H1 (cell line): ENCODE results near the gene ATAT1. TPM values are rescaled to one million over a fixed set of nuclear protein-coding genes. Genes with fewer than 3 reads are reported as not detected.
A peak's percentile ranks its signal among the peaks of the same experiment; 100 is the strongest.

Source experiments
- CTCF ChIA-PET: fragments of 300-600 bp; sonication (Branson Sonifier 250); formaldehyde crosslinking; loops from one replicate; lab custom pipeline; 2021; ENCODE audit not compliant: partially characterized antibody; lab: Charles Lee
- POLR2A ChIA-PET: fragments of 300-600 bp; sonication (Branson Sonifier 250); formaldehyde crosslinking; loops from one replicate; lab custom pipeline; 2021; ENCODE audit warnings: inconsistent platforms; ENCODE audit not compliant: partially characterized antibody; lab: Charles Lee
- DNase-seq, 2 experiments: peaks; one replicate each; pipeline versions ENCODE4 v3.0.0 to v3.0.0-alpha.2; 2010 to 2022; ENCODE audit warnings: low spot score in 2 of 2, low read depth in 1 of 2, mixed read lengths in 1 of 2
- FAIRE-seq: peaks from 2 replicates; lab custom pipeline; 2011; peaks lifted over from hg19 to GRCh38; lab: Jason Lieb, UNC
- H2AFZ ChIP-seq: 2 replicates; pipeline ENCODE4 v1.8.1; 2012; ENCODE audit warnings: low read length, inconsistent platforms
- H2AK5ac ChIP-seq: 2 replicates; pipeline ENCODE4 v1.6.1; 2013; ENCODE audit warnings: low read depth, low read length
- H2BK120ac ChIP-seq: replicated peaks from 2 replicates; pipeline ENCODE3; 2013; ENCODE audit warnings: low read depth, low read length, inconsistent platforms
- H2BK12ac ChIP-seq: 2 replicates; pipeline ENCODE4 v1.6.1; 2013; ENCODE audit warnings: low read depth, low read length
- H2BK15ac ChIP-seq: 2 replicates; pipeline ENCODE4 v1.6.1; 2013; ENCODE audit warnings: low read length
- H2BK20ac ChIP-seq: 2 replicates; pipeline ENCODE4 v1.6.1; 2013; ENCODE audit warnings: low read length
- H2BK5ac ChIP-seq: 2 replicates; pipeline ENCODE4 v1.6.1; 2013; ENCODE audit warnings: low read depth, low read length
- H3K14ac ChIP-seq: 2 replicates; pipeline ENCODE4 v1.6.1; 2013; ENCODE audit warnings: inconsistent platforms; ENCODE audit not compliant: insufficient read length
- H3K18ac ChIP-seq: 2 replicates; pipeline ENCODE4 v1.6.1; 2013; ENCODE audit warnings: low read length; ENCODE audit errors: extremely low read depth
- H3K23ac ChIP-seq: 2 replicates; pipeline ENCODE4 v1.6.1; 2013; ENCODE audit warnings: inconsistent platforms; ENCODE audit not compliant: insufficient read length
- H3K23me2 ChIP-seq: 2 replicates; pipeline ENCODE4 v1.6.1; 2013; ENCODE audit warnings: low read depth, low read length
- H3K27ac ChIP-seq: 2 replicates; pipeline ENCODE4 v1.6.1; 2011; ENCODE audit warnings: low read depth, low read length, inconsistent platforms
- H3K27me3 ChIP-seq, 4 experiments: replicated peaks in 1 of 4; 1 replicate in 1 of 4; 2 replicates in 3 of 4; pipeline versions ENCODE4 v1.6.1 to v1.8.1; 2011 to 2013; ENCODE audit warnings: low read length in 3 of 4, mild to moderate bottlenecking in 3 of 4, inconsistent platforms in 2 of 4, mixed read lengths in 2 of 4, moderate library complexity in 1 of 4; ENCODE audit not compliant: control insufficient read depth in 3 of 4, insufficient read depth in 3 of 4; ENCODE audit errors: extremely low read depth in 1 of 4
- H3K36me3 ChIP-seq, 4 experiments: 2 replicates each; pipeline versions ENCODE4 v1.6.1 to v1.8.1; 2011 to 2013; ENCODE audit warnings: mild to moderate bottlenecking in 4 of 4, low read length in 3 of 4, moderate library complexity in 2 of 4, control low read depth in 1 of 4, inconsistent platforms in 1 of 4; ENCODE audit not compliant: insufficient read depth in 4 of 4, control insufficient read depth in 2 of 4
- H3K4ac ChIP-seq: replicated peaks from 2 replicates; pipeline ENCODE3; 2013; ENCODE audit warnings: low read length, low read depth, mixed read lengths, inconsistent platforms; ENCODE audit not compliant: insufficient read length
- H3K4me1 ChIP-seq, 4 experiments: replicated peaks in 1 of 4; 1 replicate in 1 of 4; 2 replicates in 3 of 4; pipeline versions ENCODE4 v1.6.1 to v1.8.1; 2011 to 2013; ENCODE audit warnings: low read length in 3 of 4, inconsistent platforms in 2 of 4, mixed read lengths in 1 of 4; ENCODE audit not compliant: insufficient read depth in 4 of 4, control insufficient read depth in 3 of 4
- H3K4me2 ChIP-seq, 2 experiments: 2 replicates each; pipeline versions ENCODE4 v1.6.1 to v1.8.1; 2011 to 2013; ENCODE audit warnings: low read depth in 2 of 2, low read length in 2 of 2, control low read depth in 1 of 2, inconsistent platforms in 1 of 2, mild to moderate bottlenecking in 1 of 2; ENCODE audit not compliant: insufficient read depth in 1 of 2
- H3K4me3 ChIP-seq, 4 experiments: fragments of 200-600, 300-600 bp in 1 of 4; sonication (generic), shearing (Covaris generic), sonication (Bioruptor Twin) in 1 of 4; 2 replicates each; pipeline versions ENCODE4 v1.5.1 to v1.8.1; 2011 to 2016; ENCODE audit warnings: low read length in 4 of 4, low read depth in 3 of 4, control low read depth in 2 of 4, inconsistent platforms in 2 of 4, mild to moderate bottlenecking in 2 of 4, mixed read lengths in 1 of 4, moderate library complexity in 1 of 4; ENCODE audit not compliant: insufficient read depth in 2 of 4; ENCODE audit errors: extremely low read depth in 1 of 4
- H3K56ac ChIP-seq: replicated peaks from 2 replicates; pipeline ENCODE3; 2013; ENCODE audit warnings: low read depth, mild to moderate bottlenecking, mixed read lengths, low read length, inconsistent platforms; ENCODE audit not compliant: insufficient read length
- H3K79me1 ChIP-seq: 2 replicates; pipeline ENCODE4 v1.6.1; 2013; ENCODE audit warnings: low read depth, low read length, control low read depth
- H3K79me2 ChIP-seq, 2 experiments: 2 replicates each; pipeline versions ENCODE4 v1.6.1 to v1.8.1; 2012 to 2013; ENCODE audit warnings: low read length in 2 of 2, mild to moderate bottlenecking in 2 of 2, inconsistent platforms in 1 of 2; ENCODE audit not compliant: insufficient read depth in 2 of 2, control insufficient read depth in 1 of 2
- H3K9ac ChIP-seq, 4 experiments: replicated peaks in 1 of 4; 1 replicate in 1 of 4; 2 replicates in 3 of 4; pipeline versions ENCODE4 v1.6.1 to v1.8.1; 2011 to 2013; ENCODE audit warnings: low read depth in 3 of 4, low read length in 3 of 4, control low read depth in 2 of 4, mild to moderate bottlenecking in 2 of 4, moderate library complexity in 2 of 4, inconsistent platforms in 1 of 4; ENCODE audit errors: extremely low read depth in 1 of 4
- H3K9me3 ChIP-seq, 2 experiments: 2 replicates each; pipeline versions ENCODE4 v1.6.1 to v1.8.1; 2012 to 2013; ENCODE audit warnings: mild to moderate bottlenecking in 2 of 2, moderate library complexity in 2 of 2, control low read depth in 1 of 2, inconsistent platforms in 1 of 2, low read depth in 1 of 2, low read length in 1 of 2, mixed read lengths in 1 of 2; ENCODE audit not compliant: insufficient read depth in 2 of 2
- H4K20me1 ChIP-seq, 2 experiments: replicated peaks in 1 of 2; 2 replicates each; pipeline versions ENCODE3 to v1.8.1; 2011 to 2013; ENCODE audit warnings: inconsistent platforms in 2 of 2, low read length in 2 of 2, mild to moderate bottlenecking in 1 of 2; ENCODE audit not compliant: insufficient read depth in 2 of 2, control insufficient read depth in 1 of 2
- H4K5ac ChIP-seq: 2 replicates; pipeline ENCODE4 v1.6.1; 2013; ENCODE audit warnings: low read length, low read depth, mixed read lengths, inconsistent platforms; ENCODE audit not compliant: insufficient read length
- H4K8ac ChIP-seq: 2 replicates; pipeline ENCODE4 v1.8.0; 2013; ENCODE audit warnings: mild to moderate bottlenecking, moderate library complexity, low read length, inconsistent platforms; ENCODE audit not compliant: insufficient read depth; ENCODE audit errors: extremely low read depth
- H4K91ac ChIP-seq: replicated peaks from 2 replicates; pipeline ENCODE3; 2013; ENCODE audit warnings: low read length, mixed read lengths, inconsistent platforms; ENCODE audit not compliant: insufficient read length
- ASH2L ChIP-seq: fragments of 200-600, 300-600 bp; sonication (generic); IDR thresholded peaks from one replicate; pipeline ENCODE4 v1.7.1; 2017; ENCODE audit warnings: low read length
- ATF3 ChIP-seq: IDR thresholded peaks from 2 replicates; pipeline ENCODE4 v1.6.1; 2011; ENCODE audit warnings: low read depth, mild to moderate bottlenecking, low read length; ENCODE audit not compliant: insufficient read depth
- CREB1 ChIP-seq: IDR thresholded peaks from 2 replicates; pipeline ENCODE4 v1.6.1; 2012; ENCODE audit warnings: inconsistent platforms
- EP300 ChIP-seq, 2 experiments: IDR thresholded peaks; 1 replicate in 1 of 2; 2 replicates in 1 of 2; pipeline ENCODE4 v1.6.1; 2011 to 2012; ENCODE audit warnings: low read depth in 2 of 2, low read length in 2 of 2, mild to moderate bottlenecking in 2 of 2, borderline replicate concordance in 1 of 2, inconsistent platforms in 1 of 2, moderate library complexity in 1 of 2
- MAFK ChIP-seq: IDR thresholded peaks from 2 replicates; pipeline ENCODE4 v1.6.1; 2012; ENCODE audit warnings: low read depth, mild to moderate bottlenecking, improper control_type of control experiment, low read length
- PHF8 ChIP-seq: fragments of 200-600 bp; sonication (generic); conservative IDR thresholded peaks from 2 replicates; pipeline ENCODE4 v1.7.1; 2012; ENCODE audit warnings: low read depth, mild to moderate bottlenecking, inconsistent platforms, low read length, moderate library complexity
- POLR2AphosphoS5 ChIP-seq: IDR thresholded peaks from 2 replicates; pipeline ENCODE4 v1.6.1; 2011; ENCODE audit warnings: low read depth, low read length
- RBBP5 ChIP-seq: IDR thresholded peaks from 2 replicates; pipeline ENCODE4 v1.7.1; 2012; ENCODE audit warnings: low read depth, mild to moderate bottlenecking, inconsistent platforms, low read length, moderate library complexity, borderline replicate concordance
- SP4 ChIP-seq: IDR thresholded peaks from 2 replicates; pipeline ENCODE4 v1.6.1; 2012; ENCODE audit warnings: low read length, inconsistent platforms
- TCF12 ChIP-seq: IDR thresholded peaks from 2 replicates; pipeline ENCODE4 v1.6.1; 2011; ENCODE audit warnings: low read depth, mild to moderate bottlenecking, low read length
- WGBS, 2 experiments: shearing (Covaris generic) in 1 of 2; methylation state at CpG; one replicate each; pipeline versions ENCODE4 v1.1.6 to v1.1.7; 2013 to 2015; ENCODE audit warnings: low lambda C conversion rate in 2 of 2, mixed read lengths in 2 of 2, inconsistent platforms in 1 of 2, low coverage in 1 of 2, missing lambda C conversion rate in 1 of 2; ENCODE audit not compliant: insufficient replicate concordance in 2 of 2, insufficient coverage in 1 of 2, insufficient read length in 1 of 2; ENCODE audit errors: extremely low coverage in 1 of 2, missing lambda C conversion rate in 1 of 2; 5-methylcytosine and 5-hydroxymethylcytosine counted together
- polyA plus RNA-seq, 7 experiments: library from polyadenylated mRNA; depleted of rRNA in 3 of 7; stranded (reverse) in 5 of 7; unstranded in 2 of 7; fragments of >200 nt in 5 of 7; fragments of 200-250 nt in 2 of 7; gene quantifications; 1 replicate in 5 of 7; 2 replicates in 1 of 7; 4 replicates in 1 of 7; pipeline versions ENCODE4 v1.2.1 to v1.2.3, GENCODE V29; 2011 to 2013; ENCODE audit warnings: missing spikeins in 2 of 7, mixed read lengths in 2 of 7
- total RNA-seq: library from RNA; stranded (reverse); fragmentation: NEBNext Ultra II Directional; extraction: Animal tissue kit (Norgen Biotek cat#: 25700); gene quantifications from 2 replicates; pipeline ENCODE4 v1.2.1, GENCODE V29; 2021

The ATAT1 gene
- total and polyA plus RNA-seq, 2 of the 8 experiments (the other 6 are each of a cell fraction or from before 2014, with no cell fraction given) = 14.4 to 14.6 TPM

GRCh38 chr6:30686908-30687658, 60.4 kb downstream of the ATAT1 start:
- H3K27ac ChIP-seq = peak overlapping the region; percentile 35; the same call in 1 of the 2 replicates
- TF ChIP-seq TCF12 (0 out of 2 replicates have a peak, but pooled peaks have one; percentile 4), EP300 (IDR thresholded peaks at IDR 0.05; ENCODE audit: borderline replicate concordance in 1 of 2, low read depth in 2 of 2, low read length in 2 of 2) (peak in 1 of 2 experiments; percentile 94; a peak in 1 of 3 replicates), MAFK (no peak), CREB1 (no peak), PHF8 (0 out of 2 replicates have a peak, but pooled peaks have one; percentile 41), ATF3 (no peak), SP4 (0 out of 2 replicates have a peak, but pooled peaks have one; percentile 41), POLR2AphosphoS5 (peak; percentile 27; the same call in 1 of the 2 replicates), ASH2L (peak; percentile 22), RBBP5 (peak; percentile 73; the same call in 1 of the 2 replicates)

More at GRCh38 chr6:30686908-30687658, 60.4 kb downstream of the ATAT1 start:
- Histone ChIP-seq H4K5ac (peak overlapping the region; percentile 75), H3K4me1 (peaks cover 7 to 49% (median 32%) of the 10 kb centered on the region in 4 experiments), H2BK5ac (peak overlapping the region; percentile 78; the same call in 1 of the 2 replicates), H3K27me3 (no peaks in the 10 kb centered on the region), H3K9ac (peak overlapping the region in 3 of 4 experiments; percentile 39 to 51 (median 50); a peak in 4 of 7 replicates), H2BK15ac (no peak overlapping the region), H2BK12ac (0 out of 2 replicates have a peak overlapping the region, but pooled peaks have one; percentile 39), H3K18ac (peak overlapping the region; percentile 93), H3K79me1 (peaks cover 4% of the 10 kb centered on the region; the same call in 1 of the 2 replicates), H4K91ac (peak overlapping the region; percentile 52), H2BK120ac (no peak overlapping the region), H4K20me1 (peaks cover 3% of the 10 kb centered on the region in 2 experiments), H2AFZ (no peak overlapping the region), H3K4me3 (peak overlapping the region; percentile 49 to 97 (median 80)), H3K56ac (peak overlapping the region; percentile 79), H3K4me2 (peak overlapping the region; percentile 96 to 98), H3K36me3 (no peaks in the 10 kb centered on the region; a peak in 1 of 8 replicates), H2BK20ac (no peak overlapping the region), H3K14ac (no peak overlapping the region), H3K4ac (peak overlapping the region; percentile 75), H4K8ac (peak overlapping the region; percentile 31), H2AK5ac (no peak overlapping the region), H3K9me3 (no peaks in the 10 kb centered on the region), H3K23me2 (peaks cover 15% of the 10 kb centered on the region), H3K79me2 (peaks cover 0 to 16% of the 10 kb centered on the region in 2 experiments; a peak in 3 of 4 replicates), H3K23ac (no peak overlapping the region)
- DNase-seq = peak in 1 of 2 experiments; percentile 92
- FAIRE-seq = no peak
- POLR2A ChIA-PET = interaction anchor here (1.1 to 26.7 kb wide), 9 partner anchors 10 to 77 kb away, joined by 3 to 732 read pairs (median 6); partner anchors contain the start of genes FLOT1, IER3, MDC1 and MRPS18B
- CTCF ChIA-PET = interaction anchor here (0.8 to 3.7 kb wide), 5 partner anchors 9 to 416 kb away, joined by 3 to 28 read pairs (median 14); no protein-coding TSS in a partner anchor
- 3% methylated on average over 38 of the region's 52 CpGs; no CpG with 5 or more reads in 1 of the 2 experiments for WGBS, 2 experiments
